IMR-90 (cell line): Measurements from ENCODE around the gene GIMAP1. TPM values are rescaled to one million over a fixed set of nuclear protein-coding genes. Genes with fewer than 3 reads are reported as not detected.

ENCODE experiments used
- ATAC-seq: fragments of 200-7000 bp; cut with Tn5 transposase; 2 replicates; pipeline ENCODE4 v1.9.1; 2020; ENCODE audit warnings: low read depth, mild to moderate bottlenecking, moderate library complexity
- BruUV-seq: library from RNA; stranded (reverse); fragments of 400-500 nt; replicated peaks from 2 replicates; lab custom pipeline; 2021; lab: Mats Ljungman, UMichigan
- CTCF ChIA-PET: fragments of 300-600 bp; formaldehyde crosslinking; extraction: SDS; loops from one replicate; lab custom pipeline; 2021; ENCODE audit warnings: antibody characterized with exemption; lab: Yijun Ruan, JAX
- POLR2A ChIA-PET: fragments of 300-600 bp; sonication (Branson Sonifier 250); formaldehyde crosslinking; loops from one replicate; lab custom pipeline; 2022; ENCODE audit warnings: antibody characterized with exemption; ENCODE audit not compliant: unreplicated experiment; lab: Charles Lee
- DNase-seq: peaks from one replicate; pipeline ENCODE4 v3.0.0; 2013
- H2AFZ ChIP-seq: replicated peaks from 2 replicates; pipeline ENCODE3; 2013; ENCODE audit warnings: low read length, mild to moderate bottlenecking; ENCODE audit not compliant: poor library complexity
- H2AK5ac ChIP-seq: 2 replicates; pipeline ENCODE4 v1.6.1; 2013; ENCODE audit warnings: low read depth, low read length, inconsistent platforms
- H2AK9ac ChIP-seq: replicated peaks from 2 replicates; pipeline ENCODE3; 2013; ENCODE audit warnings: mild to moderate bottlenecking, low read depth, low read length, moderate library complexity; ENCODE audit not compliant: poor library complexity
- H2BK120ac ChIP-seq: 2 replicates; pipeline ENCODE4 v1.6.1; 2013; ENCODE audit warnings: low read depth, low read length, inconsistent platforms
- H2BK15ac ChIP-seq: 3 replicates; pipeline ENCODE4 v1.6.1; 2013; ENCODE audit warnings: low read depth, low read length, inconsistent platforms
- H2BK20ac ChIP-seq: 2 replicates; pipeline ENCODE4 v1.6.1; 2013; ENCODE audit warnings: low read depth, mild to moderate bottlenecking, inconsistent platforms, low read length, moderate library complexity
- H2BK5ac ChIP-seq: 2 replicates; pipeline ENCODE4 v1.6.1; 2013; ENCODE audit warnings: mild to moderate bottlenecking, low read depth, low read length, inconsistent platforms; ENCODE audit not compliant: poor library complexity, severe bottlenecking
- H3K14ac ChIP-seq: replicated peaks from 2 replicates; pipeline ENCODE4 v1.6.1; 2013; ENCODE audit warnings: low read depth, low read length, inconsistent platforms
- H3K18ac ChIP-seq: 2 replicates; pipeline ENCODE4 v1.6.1; 2013; ENCODE audit warnings: low read depth, low read length, control low read depth
- H3K23ac ChIP-seq: 2 replicates; pipeline ENCODE4 v1.6.1; 2013; ENCODE audit warnings: low read depth, low read length, inconsistent platforms
- H3K27ac ChIP-seq: 2 replicates; pipeline ENCODE4 v1.5.1; 2013; ENCODE audit warnings: mild to moderate bottlenecking, control low read depth, low read length; ENCODE audit not compliant: insufficient read depth
- H3K27me3 ChIP-seq: 2 replicates; pipeline ENCODE4 v1.6.1; 2013; ENCODE audit warnings: low read length; ENCODE audit not compliant: control insufficient read depth, insufficient read depth
- H3K36me3 ChIP-seq: 2 replicates; pipeline ENCODE4 v1.6.1; 2013; ENCODE audit warnings: low read length, mixed read lengths; ENCODE audit not compliant: control insufficient read depth, insufficient read depth
- H3K4ac ChIP-seq: 2 replicates; pipeline ENCODE4 v1.6.1; 2013; ENCODE audit warnings: low read depth, low read length, inconsistent platforms
- H3K4me1 ChIP-seq: 2 replicates; pipeline ENCODE4 v1.6.1; 2013; ENCODE audit warnings: low read length, mixed read lengths; ENCODE audit not compliant: control insufficient read depth, insufficient read depth
- H3K4me2 ChIP-seq: 2 replicates; pipeline ENCODE4 v1.6.1; 2013; ENCODE audit warnings: low read depth, mild to moderate bottlenecking, control low read depth, low read length, moderate library complexity
- H3K4me3 ChIP-seq: 2 replicates; pipeline ENCODE4 v1.5.1; 2013; ENCODE audit warnings: low read depth, mild to moderate bottlenecking, control low read depth, low read length, moderate library complexity; ENCODE audit not compliant: insufficient read depth
- H3K56ac ChIP-seq: 2 replicates; pipeline ENCODE4 v1.6.1; 2013; ENCODE audit warnings: low read length, inconsistent platforms; ENCODE audit not compliant: insufficient read depth; ENCODE audit errors: extremely low read depth
- H3K79me1 ChIP-seq, 2 experiments: 2 replicates each; pipeline ENCODE4 v1.6.1; 2013; ENCODE audit warnings: low read length in 2 of 2, inconsistent platforms in 1 of 2, low read depth in 1 of 2
- H3K9ac ChIP-seq: 2 replicates; pipeline ENCODE4 v1.6.1; 2013; ENCODE audit warnings: low read depth, low read length, control low read depth
- H3K9me1 ChIP-seq: 2 replicates; pipeline ENCODE4 v1.6.1; 2013; ENCODE audit warnings: low read length, inconsistent platforms; ENCODE audit not compliant: insufficient read depth
- H3K9me3 ChIP-seq: 2 replicates; pipeline ENCODE4 v1.6.1; 2013; ENCODE audit warnings: low read length; ENCODE audit not compliant: control insufficient read depth, insufficient read depth
- H4K20me1 ChIP-seq: 2 replicates; pipeline ENCODE4 v1.6.1; 2013; ENCODE audit warnings: low read length, inconsistent platforms; ENCODE audit not compliant: insufficient read depth
- H4K5ac ChIP-seq: 2 replicates; pipeline ENCODE4 v1.6.1; 2013; ENCODE audit warnings: mild to moderate bottlenecking, low read depth, low read length, control low read depth
- H4K8ac ChIP-seq, 2 experiments: 2 replicates each; pipeline ENCODE4 v1.6.1; 2013; ENCODE audit warnings: low read depth in 2 of 2, low read length in 2 of 2, control low read depth in 1 of 2, inconsistent platforms in 1 of 2
- H4K91ac ChIP-seq: 2 replicates; pipeline ENCODE4 v1.6.1; 2013; ENCODE audit warnings: low read depth, low read length, inconsistent platforms; ENCODE audit not compliant: insufficient read depth
- BHLHE40 ChIP-seq: fragments of 150-350 bp; IDR thresholded peaks from 2 replicates; pipeline ENCODE4 v1.6.1; 2016; ENCODE audit warnings: mild to moderate bottlenecking, low read depth, low read length
- CEBPB ChIP-seq: IDR thresholded peaks from 2 replicates; pipeline ENCODE4 v1.6.1; 2012; ENCODE audit warnings: low read depth, low read length, improper control_type of control experiment
- CTCF ChIP-seq: conservative IDR thresholded peaks from 2 replicates; pipeline ENCODE4 v1.5.1; 2012; ENCODE audit warnings: mild to moderate bottlenecking, low read depth, low read length, improper control_type of control experiment
- ELK1 ChIP-seq: fragments of 150-350 bp; IDR thresholded peaks from 2 replicates; pipeline ENCODE4 v1.6.1; 2016; ENCODE audit warnings: low read depth, mild to moderate bottlenecking, low read length, moderate library complexity, borderline replicate concordance
- MAFK ChIP-seq: IDR thresholded peaks from 2 replicates; pipeline ENCODE4 v1.6.1; 2012; ENCODE audit warnings: low read depth, low read length, improper control_type of control experiment
- MAZ ChIP-seq: IDR thresholded peaks from 2 replicates; pipeline ENCODE4 v1.6.1; 2012; ENCODE audit warnings: low read depth, mild to moderate bottlenecking, low read length, improper control_type of control experiment, moderate library complexity, borderline replicate concordance
- NFE2L2 ChIP-seq: fragments of 150-350 bp; IDR thresholded peaks from 2 replicates; pipeline ENCODE4 v1.6.1; 2016; ENCODE audit warnings: low read depth, mild to moderate bottlenecking, low read length
- POLR2A ChIP-seq: IDR thresholded peaks from 2 replicates; pipeline ENCODE4 v1.6.1; 2012; ENCODE audit warnings: mild to moderate bottlenecking, low read depth, low read length
- RAD21 ChIP-seq: IDR thresholded peaks from 2 replicates; pipeline ENCODE4 v1.6.1; 2012; ENCODE audit warnings: low read length, improper control_type of control experiment
- RCOR1 ChIP-seq: IDR thresholded peaks from 2 replicates; pipeline ENCODE4 v1.6.1; 2012; ENCODE audit warnings: mild to moderate bottlenecking, low read length, improper control_type of control experiment; ENCODE audit not compliant: insufficient replicate concordance
- RFX5 ChIP-seq: IDR thresholded peaks from 2 replicates; pipeline ENCODE4 v1.8.0; 2012; ENCODE audit warnings: low read depth, mild to moderate bottlenecking, low read length, moderate library complexity
- SMC3 ChIP-seq: fragments of 150-350 bp; IDR thresholded peaks from 2 replicates; pipeline ENCODE4 v1.6.1; 2016; ENCODE audit warnings: low read depth, mild to moderate bottlenecking, antibody characterized with exemption, low read length, moderate library complexity
- USF2 ChIP-seq: fragments of 150-350 bp; IDR thresholded peaks from 2 replicates; pipeline ENCODE4 v1.6.1; 2017; ENCODE audit warnings: mild to moderate bottlenecking, antibody characterized with exemption, low read length, low read depth
- WGBS, 2 experiments: methylation state at CpG; one replicate each; pipeline versions ENCODE4 v1.1.5 to v1.1.7; 2013; ENCODE audit warnings: missing lambda C conversion rate in 2 of 2; ENCODE audit not compliant: insufficient read length in 1 of 2; ENCODE audit errors: extremely low coverage in 2 of 2; 5-methylcytosine and 5-hydroxymethylcytosine counted together
- dilution Hi-C: fragments of 300-500 bp; cut with HindIII; formaldehyde crosslinking; loops from one replicate; pipeline ENCODE4 v1.14.3; 2018; ENCODE audit warnings: low sequenced_read_pairs; ENCODE audit not compliant: unreplicated experiment
- in situ Hi-C: fragments of 300-500 bp; cut with MboI; formaldehyde crosslinking; loops from 3 replicates; pipeline ENCODE4 v1.14.3; 2019; ENCODE audit warnings: low sequenced_read_pairs, inconsistent platforms, mixed read lengths
- intact Hi-C: fragments of 100-400 bp; cut with micrococcal nuclease; formaldehyde crosslinking; loops from 2 replicates; pipeline ENCODE4 v1.10.0; 2022
- polyA plus RNA-seq, 3 experiments: library from polyadenylated mRNA; depleted of rRNA; stranded (reverse); fragments of >200 nt; gene quantifications; 2 replicates each; pipeline ENCODE4 v1.2.3, GENCODE V29; 2012; ENCODE audit warnings: low replicate concordance in 1 of 3
- total RNA-seq: library from RNA; depleted of rRNA; stranded (reverse); fragments of >200 nt; gene quantifications from 2 replicates; pipeline ENCODE4 v1.2.3, GENCODE V29; 2012

Gene GIMAP1
- total and polyA plus RNA-seq, 2 of the 4 experiments (the other 2 are of a cell fraction) = not detected

- no peaks in the 10 kb centered on the region for H3K36me3 ChIP-seq
- no peak overlapping the region for H2AFZ ChIP-seq
- no peak for TF ChIP-seq MAZ
- no peak for TF ChIP-seq SMC3
- TF ChIP-seq BHLHE40 = no peak
- TF ChIP-seq ELK1 = no peak
- TF ChIP-seq RFX5 = no peak
- no peak for TF ChIP-seq MAFK
- no peak for TF ChIP-seq RAD21
- TF ChIP-seq RCOR1 = no peak
- no peak for TF ChIP-seq USF2
- no peak for TF ChIP-seq CEBPB
- TF ChIP-seq POLR2A = no peak
- no peak for TF ChIP-seq NFE2L2
- TF ChIP-seq CTCF = no peak
- no peak overlapping the region for H2BK5ac ChIP-seq
- H3K9ac ChIP-seq = no peak overlapping the region
- no peak overlapping the region for H3K4me2 ChIP-seq
- intact Hi-C loops (no loop called here), in situ Hi-C loops (loop anchor here (25.0 kb wide), 1 partner anchor 425 kb away; the partner anchor contains the start of genes ACTR3C and LRRC61), dilution Hi-C loops (no loop called here)
- no peak for ATAC-seq
- H3K4me1 ChIP-seq = no peaks in the 10 kb centered on the region
- H4K8ac ChIP-seq = no peak overlapping the region
- ChIA-PET CTCF (no interaction called here), POLR2A (no interaction called here)
- no peak overlapping the region for H3K56ac ChIP-seq
- H3K18ac ChIP-seq = no peak overlapping the region
- no peak for DNase-seq
- no peak overlapping the region for H3K14ac ChIP-seq
- no peak overlapping the region for H3K27ac ChIP-seq
- BruUV-seq = no TSS peak
- H4K91ac ChIP-seq = no peak overlapping the region
- H2BK120ac ChIP-seq = no peak overlapping the region
- no peak overlapping the region for H3K4me3 ChIP-seq
- H2BK15ac ChIP-seq = no peak overlapping the region
- no peaks in the 10 kb centered on the region for H3K9me1 ChIP-seq
- no peak overlapping the region for H4K5ac ChIP-seq
- H2AK9ac ChIP-seq = no peak overlapping the region
- no CpG with 5 or more reads among the region's 4 CpGs for whole genome bisulfite sequencing, 2 experiments
- no peaks in the 10 kb centered on the region; the same call in 1 of the 2 replicates for H3K27me3 ChIP-seq
- no peak overlapping the region for H3K4ac ChIP-seq
- H3K23ac ChIP-seq = no peak overlapping the region
- no peaks in the 10 kb centered on the region for H4K20me1 ChIP-seq
- H3K9me3 ChIP-seq = no peaks in the 10 kb centered on the region
- H3K79me1 ChIP-seq = no peaks in the 10 kb centered on the region
- no peak overlapping the region for H2BK20ac ChIP-seq
- no peak overlapping the region for H2AK5ac ChIP-seq
These were observed 20.5 kb downstream of the GIMAP1 start for GRCh38 chr7:150736864-150737263.
